ENCODE data around the gene RGMA.
"Not testable (repeated sequence)": the region's sequence is repeated elsewhere in the genome, so short reads cannot be mapped to it uniquely, and the experiment has no call there.

RGMA gene

DNA sequence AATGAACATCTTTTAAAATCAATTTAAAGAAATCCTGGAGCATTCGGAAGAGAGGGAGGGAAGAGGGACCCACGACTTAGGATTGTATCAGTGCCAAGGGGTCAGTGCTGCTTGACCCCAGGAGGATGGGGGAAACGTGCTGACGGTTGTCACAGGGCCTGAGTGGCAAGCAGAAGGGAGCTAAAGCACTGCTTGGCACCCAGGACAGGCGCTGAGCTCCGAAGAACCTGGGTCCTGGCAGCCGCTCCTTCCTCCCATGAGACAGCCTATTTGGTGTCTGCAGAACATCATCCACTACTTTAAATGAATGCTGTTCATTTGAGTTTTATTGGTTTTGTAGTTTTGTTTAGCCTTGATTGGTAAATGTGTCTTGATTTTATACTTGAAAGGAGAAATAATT lies 54.5 kb downstream of the RGMA start:
- Histone ChIP-seq H3K9me3 (no peaks in the 10 kb centered on the region), H3K27me3 (no peaks in the 10 kb centered on the region), H3K4me3 (no peak overlapping the region), H3K36me3 (no peaks in the 10 kb centered on the region), H3K4me1 (peaks cover 4 to 28% (median 21%) of the 10 kb centered on the region in 4 donors), H3K27ac (no peak overlapping the region)
- TF ChIP-seq, protein P1, sequence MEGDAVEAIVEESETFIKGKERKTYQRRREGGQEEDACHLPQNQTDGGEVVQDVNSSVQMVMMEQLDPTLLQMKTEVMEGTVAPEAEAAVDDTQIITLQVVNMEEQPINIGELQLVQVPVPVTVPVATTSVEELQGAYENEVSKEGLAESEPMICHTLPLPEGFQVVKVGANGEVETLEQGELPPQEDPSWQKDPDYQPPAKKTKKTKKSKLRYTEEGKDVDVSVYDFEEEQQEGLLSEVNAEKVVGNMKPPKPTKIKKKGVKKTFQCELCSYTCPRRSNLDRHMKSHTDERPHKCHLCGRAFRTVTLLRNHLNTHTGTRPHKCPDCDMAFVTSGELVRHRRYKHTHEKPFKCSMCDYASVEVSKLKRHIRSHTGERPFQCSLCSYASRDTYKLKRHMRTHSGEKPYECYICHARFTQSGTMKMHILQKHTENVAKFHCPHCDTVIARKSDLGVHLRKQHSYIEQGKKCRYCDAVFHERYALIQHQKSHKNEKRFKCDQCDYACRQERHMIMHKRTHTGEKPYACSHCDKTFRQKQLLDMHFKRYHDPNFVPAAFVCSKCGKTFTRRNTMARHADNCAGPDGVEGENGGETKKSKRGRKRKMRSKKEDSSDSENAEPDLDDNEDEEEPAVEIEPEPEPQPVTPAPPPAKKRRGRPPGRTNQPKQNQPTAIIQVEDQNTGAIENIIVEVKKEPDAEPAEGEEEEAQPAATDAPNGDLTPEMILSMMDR (IDR thresholded peaks at IDR 0.05), result no peak
- peak in 1 of 2 donors; percentile 13 for DNase-seq
- intact Hi-C loops (cut with DNase I; ENCODE audit: low total_unique reads), result loop anchor here (5.0 to 10.0 kb wide), 2 partner anchors 1088 to 1290 kb away; no protein-coding TSS in a partner anchor

DNA sequence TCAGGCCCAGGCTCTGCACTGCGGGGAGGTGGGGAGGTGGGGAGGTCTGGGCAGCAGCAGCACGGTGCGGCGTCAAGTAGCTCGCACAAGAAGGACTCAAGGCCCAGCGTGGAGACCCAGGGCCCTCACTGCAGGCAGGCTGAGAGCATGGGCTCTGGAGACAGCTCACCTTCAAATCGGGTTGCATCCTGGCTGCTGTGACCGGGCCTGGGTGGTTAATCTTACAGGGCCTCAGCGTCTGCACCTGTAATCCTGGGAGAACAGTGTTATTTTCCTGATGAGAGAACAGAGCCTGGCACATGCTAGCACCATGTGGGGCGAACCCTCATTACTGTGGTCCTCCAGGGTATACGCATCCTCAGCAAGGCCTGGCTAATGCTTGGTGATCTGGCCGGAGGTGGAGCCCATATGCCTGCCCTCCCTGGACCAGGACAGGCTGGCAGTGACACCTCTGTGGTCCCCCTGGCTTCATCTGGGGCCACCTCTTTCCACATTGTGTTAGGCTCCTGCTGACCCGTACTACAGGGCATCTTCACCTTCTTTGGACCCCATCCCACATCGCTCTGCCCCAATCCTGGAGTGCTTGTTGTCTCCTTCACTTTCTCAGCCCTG lies 55.5 kb downstream of the RGMA start:
- intact Hi-C loops (cut with DNase I; ENCODE audit: low total_unique reads), result loop anchor here (5.0 to 10.0 kb wide), 2 partner anchors 1089 to 1291 kb away; no protein-coding TSS in a partner anchor
- Histone ChIP-seq H3K4me3 (no peak overlapping the region), H3K27me3 (no peaks in the 10 kb centered on the region), H3K9me3 (no peaks in the 10 kb centered on the region), H3K27ac (no peak overlapping the region), H3K4me1 (peaks cover 5 to 35% (median 27%) of the 10 kb centered on the region in 4 donors), H3K36me3 (no peaks in the 10 kb centered on the region)
- TF ChIP-seq, protein P1 (IDR thresholded peaks at IDR 0.05), result no peak
- peak; percentile 17 to 49 for DNase-seq

DNA sequence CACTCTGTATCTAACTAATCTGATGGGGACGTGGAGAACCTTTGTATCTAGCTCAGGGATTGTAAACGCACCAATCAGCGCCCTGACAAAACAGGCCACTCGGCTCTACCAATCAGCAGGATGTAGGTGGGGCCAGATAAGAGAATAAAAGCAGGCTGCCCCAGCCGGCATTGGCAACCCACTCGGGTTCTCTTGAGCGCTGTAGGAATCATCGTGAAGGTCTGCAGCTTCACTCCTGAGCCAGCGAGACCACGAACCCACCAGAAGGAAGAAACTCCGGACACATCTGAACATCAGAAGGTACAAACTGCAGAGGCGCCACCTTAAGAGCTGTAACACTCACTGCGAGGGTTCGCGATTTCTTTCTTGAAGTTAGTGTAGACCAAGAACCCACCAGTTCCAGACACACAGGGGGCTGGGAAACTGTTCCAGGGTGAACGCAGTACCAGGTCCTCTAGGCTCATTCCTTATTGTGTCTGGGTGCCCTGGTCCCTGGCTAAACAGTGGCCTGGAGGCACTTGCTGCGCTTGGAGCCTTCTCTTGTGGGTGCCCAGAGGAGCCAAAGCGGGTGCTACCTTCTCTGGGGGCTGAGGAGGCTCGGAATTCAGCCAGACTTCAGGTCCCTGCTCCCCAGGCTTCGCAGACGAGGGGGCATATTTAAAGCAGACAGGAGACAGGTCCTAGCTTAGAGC lies 56.4 kb downstream of the RGMA start:
- peak; percentile 17 to 57 for DNase-seq
- peaks cover 5 to 35% (median 32%) of the 10 kb centered on the region in 4 donors for H3K4me1 ChIP-seq
- intact Hi-C loops (cut with DNase I; ENCODE audit: low total_unique reads), result loop anchor here (5.0 to 10.0 kb wide), 2 partner anchors 1090 to 1292 kb away; no protein-coding TSS in a partner anchor
- not testable (repeated sequence) for H3K27me3 ChIP-seq, H3K4me3 ChIP-seq, H3K36me3 ChIP-seq, H3K27ac ChIP-seq, H3K9me3 ChIP-seq

DNA sequence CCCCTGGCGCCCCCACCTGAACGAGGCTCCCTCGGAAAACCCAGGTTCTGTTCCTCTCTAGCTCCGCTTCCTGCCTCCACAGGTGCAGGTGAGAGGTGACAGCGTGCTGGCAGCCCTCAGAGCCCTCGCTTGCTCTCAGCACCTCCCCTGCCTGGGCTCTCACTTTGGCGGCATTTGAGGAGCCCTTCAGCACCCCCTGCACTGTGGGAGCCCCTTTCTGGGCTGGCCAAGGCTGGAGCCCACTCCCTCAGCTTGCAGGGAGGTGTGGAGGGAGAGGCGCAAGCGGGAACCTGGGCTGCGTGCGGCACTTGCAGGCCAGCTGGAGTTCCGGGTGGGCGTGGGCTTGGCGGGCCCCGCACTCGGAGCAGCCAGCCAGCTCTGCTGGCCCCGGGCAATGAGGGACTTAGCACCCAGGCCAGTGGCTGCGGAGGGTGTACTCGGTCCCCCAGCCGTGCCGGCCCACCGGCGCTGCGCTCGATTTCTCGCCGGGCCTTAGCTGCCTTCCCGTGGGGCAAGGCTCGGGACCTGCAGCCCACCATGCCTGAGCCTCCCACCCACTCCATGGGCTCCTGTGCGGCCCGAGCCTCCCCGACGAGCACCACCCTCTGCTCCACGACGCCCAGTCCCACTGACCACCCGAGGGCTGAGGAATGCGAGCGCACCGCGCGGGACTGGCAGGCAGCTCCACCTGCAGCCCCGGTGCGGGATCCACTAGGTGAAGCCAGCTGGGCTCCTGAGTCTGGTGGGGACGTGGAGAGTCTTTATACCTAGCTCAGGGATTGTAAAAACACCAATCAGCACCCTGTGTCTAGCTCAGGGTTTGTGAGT lies 57.2 kb downstream of the RGMA start:
- not testable (repeated sequence) for H3K36me3 ChIP-seq, H3K27ac ChIP-seq, H3K27me3 ChIP-seq, H3K4me3 ChIP-seq, H3K9me3 ChIP-seq
- intact Hi-C loops (cut with DNase I; ENCODE audit: low total_unique reads), result loop anchor here (5.0 to 10.0 kb wide), 2 partner anchors 1091 to 1293 kb away; no protein-coding TSS in a partner anchor
- peaks cover 5 to 41% (median 38%) of the 10 kb centered on the region in 4 donors for H3K4me1 ChIP-seq
- peak; percentile 19 to 67 for DNase-seq

DNA sequence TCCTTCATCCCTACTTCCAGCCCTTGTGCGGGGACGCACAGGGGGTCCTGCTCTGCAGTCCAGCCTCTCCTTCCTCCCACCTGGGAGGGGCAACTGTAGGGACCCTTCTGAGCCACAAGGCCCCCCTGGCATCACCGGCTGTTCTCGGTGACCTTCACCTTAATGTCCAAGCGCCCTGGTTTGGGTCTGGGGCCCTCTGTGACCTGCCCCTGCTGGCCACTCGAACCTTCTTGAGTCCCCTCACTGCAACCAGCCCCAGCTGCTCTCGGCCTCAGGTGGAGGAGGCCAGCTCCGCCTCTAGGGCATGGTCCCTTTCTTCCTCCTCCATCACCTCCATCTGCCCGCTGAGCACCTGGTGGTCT lies 57.9 kb downstream of the RGMA start:
- Histone ChIP-seq H3K36me3 (peaks cover 4 to 6% (median 5%) of the 10 kb centered on the region in 3 donors), H3K27ac (peak overlapping the region; percentile 88 to 93), H3K9me3 (no peaks in the 10 kb centered on the region), H3K4me3 (no peak overlapping the region), H3K4me1 (peaks cover 5 to 48% (median 45%) of the 10 kb centered on the region in 4 donors), H3K27me3 (no peaks in the 10 kb centered on the region)
- TF ChIP-seq, protein P1 (IDR thresholded peaks at IDR 0.05), result no peak
- intact Hi-C loops (cut with DNase I; ENCODE audit: low total_unique reads), result loop anchor here (5.0 to 10.0 kb wide), 2 partner anchors 1091 to 1294 kb away; no protein-coding TSS in a partner anchor
- peak; percentile 21 to 69 for DNase-seq

DNA sequence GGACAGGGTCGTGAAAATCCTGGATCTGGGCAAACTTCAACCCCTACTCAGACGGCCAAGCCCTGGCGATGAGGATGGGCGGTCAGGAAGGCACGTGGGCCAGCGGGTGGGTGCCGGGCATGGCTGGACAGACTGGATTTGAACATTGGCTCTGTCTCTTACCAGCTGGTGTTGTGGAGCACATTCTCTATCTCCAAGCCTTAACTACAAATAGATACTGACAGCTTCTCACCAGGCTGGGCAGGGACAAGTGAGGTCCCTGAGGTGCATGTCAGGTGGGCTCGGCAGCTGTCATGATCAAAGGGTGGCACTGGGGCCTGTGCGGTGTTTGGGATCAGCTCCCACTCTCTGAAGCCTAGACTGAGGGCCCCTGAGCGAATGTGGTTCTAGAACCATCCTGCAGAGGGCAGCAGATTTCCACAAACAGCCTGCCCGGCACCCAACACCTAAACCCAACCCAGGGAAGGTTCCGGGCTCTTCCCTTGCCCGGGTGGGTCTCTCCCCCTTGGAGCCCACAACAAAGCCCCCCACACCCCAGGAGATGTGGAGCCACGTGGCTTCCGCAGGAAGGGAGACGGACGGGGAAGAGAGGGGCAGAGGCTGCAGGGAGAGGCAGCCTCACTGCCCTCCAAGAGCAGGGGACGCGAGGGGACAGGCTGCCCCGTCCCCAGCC lies 58.4 kb downstream of the RGMA start:
- peak overlapping the region; percentile 88 to 93 for H3K27ac ChIP-seq
- H3K4me3 ChIP-seq, result no peak overlapping the region
- no peaks in the 10 kb centered on the region for H3K9me3 ChIP-seq
- peaks cover 5 to 53% (median 48%) of the 10 kb centered on the region in 4 donors for H3K4me1 ChIP-seq
- peak; percentile 79 to 87 for DNase-seq
- TF ChIP-seq, protein P1 (IDR thresholded peaks at IDR 0.05), result peak; percentile 88
- peaks cover 9 to 11% (median 10%) of the 10 kb centered on the region in 3 donors for H3K36me3 ChIP-seq
- no peaks in the 10 kb centered on the region for H3K27me3 ChIP-seq
- intact Hi-C loops (cut with DNase I; ENCODE audit: low total_unique reads), result loop anchor here (5.0 to 10.0 kb wide), 2 partner anchors 1092 to 1294 kb away; no protein-coding TSS in a partner anchor
